GM10847 (cell line): ENCODE measurements around the gene M1AP.

Experiments
- POLR2A ChIP-seq: IDR thresholded peaks from 2 replicates; pipeline ENCODE4 v1.6.1; 2011; ENCODE audit not compliant: insufficient read length; ENCODE audit errors: extremely low read depth

Gene M1AP

DNA sequence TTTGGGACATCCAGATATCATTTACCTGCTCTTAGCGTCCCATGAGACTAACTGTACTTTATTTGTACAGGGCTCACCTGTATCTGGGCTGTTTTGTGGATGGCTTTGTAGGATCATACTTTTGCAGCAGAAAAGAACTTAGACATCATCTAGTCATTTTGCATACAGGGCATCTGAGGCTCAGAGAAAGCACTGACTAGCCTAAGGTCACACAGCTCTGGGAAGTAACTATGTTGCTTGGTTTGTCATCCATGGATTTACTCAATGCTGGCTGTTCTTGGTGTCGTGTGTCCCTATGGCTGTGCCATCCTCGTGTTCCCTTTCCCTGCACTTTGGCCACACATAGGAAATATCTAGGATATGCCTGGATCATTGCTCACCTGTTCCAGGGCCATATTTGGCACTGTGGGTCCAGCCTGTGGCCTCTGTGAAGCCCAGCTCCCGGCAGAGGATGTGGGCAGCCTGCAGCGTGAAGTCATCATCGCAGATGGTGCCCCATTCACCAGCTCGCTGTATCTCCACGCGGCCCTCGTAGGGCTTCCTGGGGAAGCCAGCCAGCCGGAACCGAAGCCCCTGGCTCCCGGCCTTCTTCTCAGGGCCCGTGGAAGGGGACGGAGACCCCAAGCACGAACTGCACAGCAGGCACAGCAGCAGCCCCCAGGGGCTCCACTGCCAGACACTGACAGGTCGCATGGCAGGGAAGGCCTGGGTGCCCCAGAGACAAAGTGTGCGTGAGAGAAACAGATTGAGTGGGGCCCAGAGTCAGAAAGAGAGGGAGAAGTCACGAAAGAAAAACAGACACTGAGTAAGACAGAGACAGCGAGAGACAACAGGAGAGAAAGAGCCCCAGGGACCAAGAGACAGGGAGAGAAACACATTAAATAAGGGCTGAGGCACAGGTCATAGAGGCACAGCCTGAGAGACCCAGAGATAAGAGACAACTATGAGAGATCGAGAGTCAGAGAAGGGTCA lies 95.9 kb downstream of the M1AP start:
- no peak for TF ChIP-seq POLR2A

DNA sequence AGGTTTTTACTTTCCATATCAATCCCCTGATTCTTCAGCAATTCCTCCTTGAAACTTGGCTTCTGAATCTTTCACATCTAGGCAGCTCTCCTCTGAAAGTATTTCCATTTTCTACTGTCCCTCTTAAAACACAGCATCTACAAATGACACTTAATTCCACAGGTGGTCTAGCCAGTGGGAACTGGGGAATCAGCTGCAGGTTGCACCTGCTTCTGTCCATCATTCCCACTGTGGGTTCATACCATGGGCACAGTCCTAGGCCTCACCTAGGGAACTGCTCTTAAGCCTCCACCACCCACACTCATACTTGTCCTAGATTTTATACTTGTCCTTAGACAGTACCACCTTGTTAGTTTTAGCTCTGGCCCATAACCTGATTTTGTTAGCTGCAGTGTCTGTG lies 96.6 kb downstream of the M1AP start:
- TF ChIP-seq POLR2A = no peak

DNA sequence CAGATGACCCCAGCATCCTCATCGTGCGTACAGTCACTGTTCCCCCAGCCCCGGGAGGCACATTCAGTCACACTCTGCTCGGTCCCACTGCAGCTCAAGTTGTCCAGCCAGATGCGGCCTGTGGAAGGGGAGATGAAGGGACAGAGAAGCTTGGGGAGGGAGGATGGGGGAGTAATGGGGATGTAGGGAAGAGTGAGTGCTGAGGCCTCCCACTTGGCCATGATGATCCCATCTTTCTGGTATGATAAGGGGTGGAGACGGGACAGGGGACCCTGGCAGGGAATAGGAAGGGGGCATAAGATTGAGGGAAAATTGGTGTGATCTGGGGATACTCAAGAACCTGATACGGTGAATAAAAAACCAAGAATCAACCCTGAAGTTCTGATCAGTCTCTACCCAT lies 97.9 kb downstream of the M1AP start:
- TF ChIP-seq POLR2A = no peak

DNA sequence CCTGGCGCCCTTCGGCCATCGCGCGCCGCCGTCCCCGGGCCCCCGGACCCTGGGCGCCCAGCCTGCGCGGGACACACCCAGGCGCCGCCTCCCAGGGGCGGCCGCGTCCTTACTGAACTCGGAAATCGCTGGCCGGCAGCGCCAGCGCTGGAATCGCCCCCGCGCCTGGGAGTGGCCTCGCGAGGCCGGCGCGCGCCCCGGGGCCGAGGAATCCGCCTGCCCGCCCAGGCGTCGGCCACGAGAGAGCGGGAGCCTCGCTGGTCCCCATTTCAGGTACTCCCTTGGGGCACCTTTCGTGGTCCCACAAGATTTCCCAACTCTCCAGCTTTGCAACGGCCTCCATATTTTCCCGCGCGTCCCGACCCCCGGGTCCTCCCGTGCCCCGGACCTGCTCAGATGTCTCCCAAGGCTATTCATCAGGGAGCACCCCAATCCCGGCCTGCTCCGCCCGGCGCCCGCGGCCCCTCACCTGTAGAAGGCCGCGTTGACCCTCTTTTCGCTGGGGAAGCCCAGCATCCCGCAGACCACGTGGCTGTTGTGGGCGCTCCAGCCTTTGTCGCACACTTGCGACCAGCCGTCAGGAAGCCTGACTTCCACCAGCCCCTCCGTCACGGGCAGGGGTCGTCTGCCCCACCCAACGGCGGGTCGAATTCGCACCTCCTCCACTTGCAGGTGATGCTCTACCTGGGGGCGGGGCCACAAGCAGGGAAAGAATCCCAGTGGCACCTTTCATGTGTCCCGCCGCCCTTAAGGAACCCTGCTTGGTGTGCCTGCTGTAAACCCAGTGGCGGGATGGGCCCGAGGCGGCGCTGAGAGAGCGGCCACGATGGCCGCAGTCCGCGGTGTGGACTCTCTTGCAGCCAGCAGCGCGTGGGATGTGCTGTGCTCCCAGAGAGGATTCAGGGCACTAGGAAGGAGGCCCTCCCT lies 99.0 kb downstream of the M1AP start:
- TF ChIP-seq POLR2A = peak; percentile 24

DNA sequence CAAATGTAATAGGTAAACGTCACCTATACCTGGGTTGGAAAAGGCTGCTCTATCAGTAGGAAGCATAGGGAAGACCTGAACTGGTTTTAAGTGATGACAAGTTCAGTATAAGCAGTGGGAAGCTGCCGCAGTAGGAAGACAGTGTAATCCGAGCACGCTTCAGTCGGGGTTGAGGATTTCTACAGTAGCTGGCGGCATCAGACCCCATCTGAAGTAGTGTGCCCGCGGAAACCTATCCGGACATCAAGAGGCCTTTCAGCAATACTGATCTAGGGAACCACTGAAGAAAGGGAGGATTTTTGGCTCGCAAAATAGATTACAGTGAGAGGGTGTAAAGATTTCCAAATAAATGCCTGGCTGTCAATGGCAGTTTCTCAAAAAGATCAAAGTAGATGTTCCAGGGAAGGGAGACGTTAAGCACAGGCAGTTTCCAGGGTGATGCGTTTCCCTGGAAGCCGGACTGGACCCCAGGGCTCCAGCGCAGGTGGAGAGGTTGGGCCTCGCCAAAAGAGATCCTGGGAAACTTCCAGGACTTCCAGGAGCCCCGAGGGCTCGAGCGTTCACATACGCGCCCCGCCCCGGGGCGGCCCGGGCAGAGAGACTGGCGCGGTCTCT lies 99.7 kb downstream of the M1AP start:
- no peak for TF ChIP-seq POLR2A

DNA sequence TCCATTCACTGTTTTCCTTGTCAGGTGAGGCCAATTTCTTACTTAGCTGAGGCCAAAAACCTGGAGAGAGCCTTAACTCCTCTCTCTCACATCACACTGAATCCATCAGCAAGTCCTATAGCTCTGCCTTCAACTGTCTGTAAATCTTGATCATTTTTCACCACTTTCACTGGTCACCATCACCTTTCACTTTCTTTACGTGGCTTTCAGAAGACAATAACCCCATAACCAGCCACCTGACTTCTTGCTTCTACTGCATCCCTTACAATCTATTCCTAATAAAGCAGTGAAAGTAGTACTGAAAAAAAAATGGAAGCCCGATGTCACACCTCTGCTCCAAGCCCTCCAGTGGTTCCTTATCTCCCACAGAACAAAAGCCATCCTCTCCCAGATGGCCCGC lies 102.1 kb downstream of the M1AP start:
- TF ChIP-seq POLR2A = no peak

DNA sequence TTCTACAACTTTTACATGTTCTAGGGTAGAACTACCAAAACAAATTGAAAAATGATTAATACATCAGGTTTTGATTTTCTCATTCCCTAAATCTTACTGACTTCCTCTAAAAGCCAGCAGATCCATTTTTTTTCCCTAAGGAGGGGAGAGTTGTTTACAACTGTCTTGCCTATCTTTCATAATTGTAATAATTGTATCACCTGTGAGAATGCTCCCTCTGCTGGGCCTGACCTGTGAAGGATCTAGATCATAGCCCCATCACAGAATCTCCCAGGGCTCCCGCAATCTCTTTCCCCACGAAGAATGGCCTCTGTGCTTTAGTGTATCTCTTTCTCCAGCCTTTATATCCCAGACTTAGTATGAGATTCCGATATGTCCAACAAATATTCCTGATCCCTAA lies 103.5 kb downstream of the M1AP start:
- TF ChIP-seq POLR2A = no peak

DNA sequence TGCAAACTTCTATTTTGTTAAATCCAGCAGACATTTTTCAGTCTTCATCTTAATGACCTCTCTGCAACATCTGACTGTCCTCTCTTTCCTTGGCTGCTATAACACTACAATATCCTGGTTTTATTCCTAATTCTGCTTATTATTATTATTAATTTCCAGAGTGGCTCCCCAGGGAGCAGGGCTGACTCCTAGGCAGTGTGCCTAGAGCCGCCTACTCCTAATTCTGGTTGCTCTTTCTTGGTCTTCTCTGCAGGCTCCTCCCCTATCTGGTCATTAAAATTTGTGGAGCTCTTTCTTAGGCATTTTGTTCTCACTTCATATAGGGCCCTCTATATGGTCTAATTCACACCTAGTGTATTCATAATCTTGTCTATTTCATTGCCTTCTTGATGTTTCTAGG lies 105.2 kb downstream of the M1AP start:
- no peak for TF ChIP-seq POLR2A

DNA sequence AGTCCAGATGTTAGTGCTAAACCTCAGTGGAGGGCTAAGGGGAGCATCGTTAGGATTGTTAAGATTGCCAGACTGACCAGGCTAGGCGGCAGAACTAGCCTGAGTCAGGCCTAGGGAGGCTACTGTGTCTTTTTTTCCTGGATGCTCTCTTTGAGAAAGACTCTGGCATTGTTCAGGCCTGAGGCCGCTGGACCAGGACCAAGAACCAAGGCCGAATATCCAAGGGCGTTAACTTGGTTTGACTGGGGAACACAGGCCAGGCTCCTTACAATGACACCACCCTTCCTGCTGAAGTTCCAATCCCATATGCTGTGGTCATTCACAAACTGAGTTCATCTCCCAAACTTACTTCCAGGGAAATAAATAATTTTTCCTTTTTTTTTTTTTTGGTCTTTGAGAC lies 107.8 kb downstream of the M1AP start:
- TF ChIP-seq POLR2A = no peak

DNA sequence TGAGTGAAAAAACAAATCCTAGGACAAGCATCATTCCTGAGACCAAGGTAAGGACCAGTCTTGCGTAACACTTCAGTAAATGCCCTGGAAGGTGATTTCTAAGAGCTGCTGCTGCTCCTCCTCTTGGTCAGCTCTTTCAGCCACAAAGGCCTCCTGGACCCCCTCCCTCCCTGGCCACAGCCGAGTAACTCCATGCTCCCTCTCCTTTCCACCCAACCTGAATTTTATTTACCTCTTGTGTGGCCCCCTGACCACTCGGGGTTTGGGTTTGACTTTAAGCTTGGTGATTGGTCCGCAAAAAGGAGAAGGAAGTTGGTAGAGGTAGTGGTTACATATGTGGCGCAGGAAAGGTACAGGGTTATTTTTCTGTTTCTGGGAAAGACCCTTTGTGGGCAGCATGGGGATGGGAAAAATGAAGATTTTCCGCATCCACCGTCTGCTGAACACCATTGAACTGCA lies 109.2 kb downstream of the M1AP start:
- TF ChIP-seq POLR2A = no peak

DNA sequence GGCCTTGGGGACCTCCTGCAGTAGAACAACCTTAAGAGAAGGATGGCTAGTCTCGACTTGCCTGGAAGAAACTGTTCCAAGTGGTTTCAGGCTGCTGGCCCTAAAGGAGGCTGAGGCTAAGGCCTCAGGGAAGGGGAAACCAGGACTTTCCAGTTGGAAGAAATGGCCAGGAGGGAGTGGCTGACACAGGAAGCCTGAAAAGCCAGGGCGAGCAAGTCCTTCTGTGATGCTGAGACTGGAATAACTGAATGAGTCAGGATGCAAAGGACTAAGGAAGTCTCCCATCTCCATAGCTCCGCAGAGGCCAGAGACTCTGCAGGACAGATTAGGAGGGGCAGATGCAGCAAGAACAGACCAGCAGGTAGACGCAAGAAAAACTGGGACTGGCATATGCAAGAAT lies 111.0 kb downstream of the M1AP start:
- TF ChIP-seq POLR2A = no peak

DNA sequence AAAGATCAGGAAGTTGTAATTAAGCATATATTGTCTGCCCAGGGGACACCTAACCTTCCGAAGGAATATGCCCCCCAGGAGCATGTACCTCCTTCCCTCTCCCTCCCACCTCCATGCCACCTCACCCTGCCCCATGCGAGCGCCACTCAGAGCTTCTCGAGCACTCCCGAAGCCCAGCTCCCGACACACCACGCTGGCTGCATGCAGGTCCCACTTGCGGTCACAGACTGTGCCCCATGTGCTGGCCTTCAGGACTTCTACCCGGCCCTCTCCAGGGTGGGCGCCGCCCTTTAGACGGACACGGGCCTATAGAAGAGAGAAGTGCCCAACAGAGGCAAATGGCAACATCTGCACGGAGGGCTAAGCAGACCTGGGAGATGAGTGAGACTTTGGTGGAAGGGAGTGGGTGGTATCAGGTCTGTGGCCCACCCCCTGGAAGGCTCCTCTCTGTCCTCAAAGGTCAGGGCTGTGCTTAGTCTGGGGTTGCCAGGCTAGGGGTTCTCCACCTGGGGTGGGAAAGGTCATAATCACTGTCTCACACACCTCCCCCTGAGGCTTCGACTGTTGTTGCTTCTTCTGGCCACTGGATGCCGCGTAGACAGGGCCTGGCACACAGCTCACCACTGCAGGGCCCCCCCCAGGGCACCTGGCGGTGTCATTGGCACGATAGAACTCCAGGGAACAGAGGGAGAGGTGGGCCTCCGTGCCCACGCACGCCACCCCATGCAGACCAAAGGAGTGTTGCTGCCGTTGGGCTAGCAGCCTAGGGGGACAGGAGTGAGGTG lies 111.8 kb downstream of the M1AP start:
- TF ChIP-seq POLR2A = no peak

DNA sequence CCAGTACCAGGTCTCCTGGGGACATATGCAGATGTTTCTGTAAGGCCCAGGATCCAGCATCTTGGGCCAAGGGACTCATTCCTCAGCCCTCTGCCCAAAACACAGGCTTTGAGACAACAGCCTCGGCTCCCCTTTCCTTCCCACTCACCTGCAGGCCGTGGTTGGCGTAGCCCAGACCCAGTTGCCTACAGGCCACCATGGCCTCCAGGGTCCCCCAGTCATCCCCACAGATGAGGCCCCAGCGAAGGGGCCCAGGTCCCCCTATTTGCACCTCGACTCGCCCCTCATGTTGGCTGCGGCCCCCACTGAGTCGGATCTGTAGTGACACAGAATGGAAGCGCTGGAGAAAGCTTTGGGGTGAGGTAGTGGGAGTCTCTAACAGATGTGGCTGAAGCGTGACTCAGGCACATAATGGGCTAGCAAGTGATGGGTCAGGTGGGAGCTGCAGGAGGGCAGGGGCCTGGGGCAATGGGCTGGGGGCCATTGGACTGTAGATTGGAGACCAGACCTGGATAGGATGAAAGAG lies 112.6 kb downstream of the M1AP start:
- no peak for TF ChIP-seq POLR2A

DNA sequence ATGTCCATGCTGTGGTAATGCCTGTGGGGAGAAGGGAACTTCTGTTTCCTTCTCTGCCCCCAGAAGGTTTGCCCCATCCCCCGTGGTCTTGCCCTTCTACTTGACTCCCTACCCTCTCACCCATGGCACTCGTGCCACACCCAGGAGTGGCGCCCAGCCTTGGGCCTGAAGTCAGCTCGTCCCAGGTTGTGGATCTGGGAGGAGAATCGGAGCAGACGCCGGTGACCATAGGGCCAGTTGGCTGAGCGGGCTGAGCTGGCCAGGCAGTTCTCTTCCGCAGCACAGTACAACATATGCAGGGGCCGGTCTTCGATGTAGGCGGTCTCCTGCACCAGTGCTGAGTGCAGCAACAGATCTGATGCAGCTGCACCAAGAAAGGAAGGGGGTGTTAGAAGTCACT lies 113.7 kb downstream of the M1AP start:
- TF ChIP-seq POLR2A = no peak
